ENCODE measurements around the gene CETN3. TPM values are rescaled to one million over a fixed set of nuclear protein-coding genes. Genes with fewer than 3 reads are reported as not detected.

Gene CETN3
- total RNA-seq, 1 experiment from 2014 or later: 42.8 TPM

DNA sequence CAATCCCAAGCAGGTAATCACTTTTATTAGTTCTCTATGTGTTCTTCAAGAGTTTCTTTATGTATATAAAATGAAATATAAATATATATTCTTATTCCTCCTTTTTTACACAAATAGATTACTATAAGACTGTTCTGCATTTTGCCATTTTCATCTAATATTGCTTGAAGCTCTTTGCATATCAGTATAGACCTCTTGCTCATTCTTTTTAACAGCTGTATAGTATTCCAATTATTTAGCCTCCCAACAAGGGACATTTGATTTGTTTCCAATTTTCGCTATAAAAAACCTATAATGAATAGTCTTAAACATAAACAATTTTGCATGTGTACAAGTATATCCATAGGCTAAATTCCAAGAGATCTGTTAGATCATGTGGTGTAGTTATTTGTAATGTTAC, 25.2 kb downstream of the CETN3 start:
- ChIA-PET RAD21 (ENCODE audit: low non-redundant PET in 1 of 2, low total read pairs in 2 of 2, uncharacterized antibody in 2 of 2, unreplicated experiment in 2 of 2) (no interaction called here), POLR2A (no interaction called here), CTCF (no interaction called here)
- Histone ChIP-seq H3K9me2 (ENCODE audit: insufficient read depth) (no peaks in the 10 kb centered on the region), H4K20me1 (ENCODE audit: insufficient read depth) (no peaks in the 10 kb centered on the region), H3K4me1 (ENCODE audit: control insufficient read depth in 1 of 2, insufficient read depth in 2 of 2, low read length in 2 of 2) (no peaks in the 10 kb centered on the region), H3K79me2 (ENCODE audit: insufficient read depth, low read length) (no peaks in the 10 kb centered on the region), H3K27ac (ENCODE audit: low read depth, low read length) (no peak overlapping the region), H3K36me3 (ENCODE audit: control insufficient read depth in 1 of 2, insufficient read depth in 2 of 2, low read length in 2 of 2) (no peaks in the 10 kb centered on the region), H2AFZ (ENCODE audit: low read depth, low read length, poor library complexity, severe bottlenecking) (no peak overlapping the region), H3K4me2 (ENCODE audit: low read length) (no peak overlapping the region), H3K4me3 (replicated peaks in 1 of 2; ENCODE audit: low read depth in 1 of 2, low read length in 2 of 2) (no peak overlapping the region), H3K27me3 (ENCODE audit: insufficient read depth, low read length) (no peaks in the 10 kb centered on the region), H3K9me3 (ENCODE audit: control insufficient read depth in 1 of 2, insufficient read depth in 1 of 2, low read depth in 1 of 2, low read length in 2 of 2) (no peaks in the 10 kb centered on the region), H3K9ac (ENCODE audit: low read length) (no peak overlapping the region)
- DNase-seq (ENCODE audit: low read depth, low spot score) (no peak), ATAC-seq (no peak)
- intact Hi-C loops (cut with micrococcal nuclease): loop anchor here (10.0 kb wide), 1 partner anchor 1660 kb away; no protein-coding TSS in a partner anchor
- no TSS peak for BruUV-seq (replicated peaks)
- TF ChIP-seq YY1 (IDR thresholded peaks at IDR 0.05; ENCODE audit: extremely low read depth, insufficient replicate concordance, low read depth, low read length): no peak
- TF ChIP-seq FOSL1 (IDR thresholded peaks at IDR 0.05; ENCODE audit: low read depth): no peak
- no peak for TF ChIP-seq SRF (IDR thresholded peaks at IDR 0.05; ENCODE audit: low read depth)
- no peak for TF ChIP-seq ZFX (IDR thresholded peaks at IDR 0.05)
- no peak for TF ChIP-seq RAD21 (IDR thresholded peaks at IDR 0.05; ENCODE audit: low read depth)
- no peak for TF ChIP-seq CEBPB (IDR thresholded peaks at IDR 0.05; ENCODE audit: low read depth)
- TF ChIP-seq CBX3 (IDR thresholded peaks at IDR 0.05; ENCODE audit: low read depth): no peak
- no peak for TF ChIP-seq SP1 (IDR thresholded peaks at IDR 0.05; ENCODE audit: low read depth)
- no peak for TF ChIP-seq POLR2A (IDR thresholded peaks at IDR 0.05; ENCODE audit: borderline replicate concordance, extremely low read depth, insufficient read depth, insufficient read length)
- TF ChIP-seq, protein P1, sequence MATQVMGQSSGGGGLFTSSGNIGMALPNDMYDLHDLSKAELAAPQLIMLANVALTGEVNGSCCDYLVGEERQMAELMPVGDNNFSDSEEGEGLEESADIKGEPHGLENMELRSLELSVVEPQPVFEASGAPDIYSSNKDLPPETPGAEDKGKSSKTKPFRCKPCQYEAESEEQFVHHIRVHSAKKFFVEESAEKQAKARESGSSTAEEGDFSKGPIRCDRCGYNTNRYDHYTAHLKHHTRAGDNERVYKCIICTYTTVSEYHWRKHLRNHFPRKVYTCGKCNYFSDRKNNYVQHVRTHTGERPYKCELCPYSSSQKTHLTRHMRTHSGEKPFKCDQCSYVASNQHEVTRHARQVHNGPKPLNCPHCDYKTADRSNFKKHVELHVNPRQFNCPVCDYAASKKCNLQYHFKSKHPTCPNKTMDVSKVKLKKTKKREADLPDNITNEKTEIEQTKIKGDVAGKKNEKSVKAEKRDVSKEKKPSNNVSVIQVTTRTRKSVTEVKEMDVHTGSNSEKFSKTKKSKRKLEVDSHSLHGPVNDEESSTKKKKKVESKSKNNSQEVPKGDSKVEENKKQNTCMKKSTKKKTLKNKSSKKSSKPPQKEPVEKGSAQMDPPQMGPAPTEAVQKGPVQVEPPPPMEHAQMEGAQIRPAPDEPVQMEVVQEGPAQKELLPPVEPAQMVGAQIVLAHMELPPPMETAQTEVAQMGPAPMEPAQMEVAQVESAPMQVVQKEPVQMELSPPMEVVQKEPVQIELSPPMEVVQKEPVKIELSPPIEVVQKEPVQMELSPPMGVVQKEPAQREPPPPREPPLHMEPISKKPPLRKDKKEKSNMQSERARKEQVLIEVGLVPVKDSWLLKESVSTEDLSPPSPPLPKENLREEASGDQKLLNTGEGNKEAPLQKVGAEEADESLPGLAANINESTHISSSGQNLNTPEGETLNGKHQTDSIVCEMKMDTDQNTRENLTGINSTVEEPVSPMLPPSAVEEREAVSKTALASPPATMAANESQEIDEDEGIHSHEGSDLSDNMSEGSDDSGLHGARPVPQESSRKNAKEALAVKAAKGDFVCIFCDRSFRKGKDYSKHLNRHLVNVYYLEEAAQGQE (IDR thresholded peaks at IDR 0.05; ENCODE audit: low read depth): no peak
- TF ChIP-seq, protein P2, sequence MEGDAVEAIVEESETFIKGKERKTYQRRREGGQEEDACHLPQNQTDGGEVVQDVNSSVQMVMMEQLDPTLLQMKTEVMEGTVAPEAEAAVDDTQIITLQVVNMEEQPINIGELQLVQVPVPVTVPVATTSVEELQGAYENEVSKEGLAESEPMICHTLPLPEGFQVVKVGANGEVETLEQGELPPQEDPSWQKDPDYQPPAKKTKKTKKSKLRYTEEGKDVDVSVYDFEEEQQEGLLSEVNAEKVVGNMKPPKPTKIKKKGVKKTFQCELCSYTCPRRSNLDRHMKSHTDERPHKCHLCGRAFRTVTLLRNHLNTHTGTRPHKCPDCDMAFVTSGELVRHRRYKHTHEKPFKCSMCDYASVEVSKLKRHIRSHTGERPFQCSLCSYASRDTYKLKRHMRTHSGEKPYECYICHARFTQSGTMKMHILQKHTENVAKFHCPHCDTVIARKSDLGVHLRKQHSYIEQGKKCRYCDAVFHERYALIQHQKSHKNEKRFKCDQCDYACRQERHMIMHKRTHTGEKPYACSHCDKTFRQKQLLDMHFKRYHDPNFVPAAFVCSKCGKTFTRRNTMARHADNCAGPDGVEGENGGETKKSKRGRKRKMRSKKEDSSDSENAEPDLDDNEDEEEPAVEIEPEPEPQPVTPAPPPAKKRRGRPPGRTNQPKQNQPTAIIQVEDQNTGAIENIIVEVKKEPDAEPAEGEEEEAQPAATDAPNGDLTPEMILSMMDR (IDR thresholded peaks at IDR 0.05 in 2 of 3, conservative IDR thresholded peaks at IDR 0.05 in 1 of 3; ENCODE audit: borderline replicate concordance in 1 of 3, insufficient read depth in 1 of 3, low read depth in 2 of 3, low read length in 2 of 3): no peak
- no peak for TF ChIP-seq JUND (IDR thresholded peaks at IDR 0.05)
- TF ChIP-seq, protein P3, sequence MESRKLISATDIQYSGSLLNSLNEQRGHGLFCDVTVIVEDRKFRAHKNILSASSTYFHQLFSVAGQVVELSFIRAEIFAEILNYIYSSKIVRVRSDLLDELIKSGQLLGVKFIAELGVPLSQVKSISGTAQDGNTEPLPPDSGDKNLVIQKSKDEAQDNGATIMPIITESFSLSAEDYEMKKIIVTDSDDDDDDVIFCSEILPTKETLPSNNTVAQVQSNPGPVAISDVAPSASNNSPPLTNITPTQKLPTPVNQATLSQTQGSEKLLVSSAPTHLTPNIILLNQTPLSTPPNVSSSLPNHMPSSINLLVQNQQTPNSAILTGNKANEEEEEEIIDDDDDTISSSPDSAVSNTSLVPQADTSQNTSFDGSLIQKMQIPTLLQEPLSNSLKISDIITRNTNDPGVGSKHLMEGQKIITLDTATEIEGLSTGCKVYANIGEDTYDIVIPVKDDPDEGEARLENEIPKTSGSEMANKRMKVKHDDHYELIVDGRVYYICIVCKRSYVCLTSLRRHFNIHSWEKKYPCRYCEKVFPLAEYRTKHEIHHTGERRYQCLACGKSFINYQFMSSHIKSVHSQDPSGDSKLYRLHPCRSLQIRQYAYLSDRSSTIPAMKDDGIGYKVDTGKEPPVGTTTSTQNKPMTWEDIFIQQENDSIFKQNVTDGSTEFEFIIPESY (IDR thresholded peaks at IDR 0.05; ENCODE audit: extremely low read depth, insufficient replicate concordance, low read length): no peak
- no peak for TF ChIP-seq SIN3A (IDR thresholded peaks at IDR 0.05; ENCODE audit: low read depth)
- TF ChIP-seq, protein P4, sequence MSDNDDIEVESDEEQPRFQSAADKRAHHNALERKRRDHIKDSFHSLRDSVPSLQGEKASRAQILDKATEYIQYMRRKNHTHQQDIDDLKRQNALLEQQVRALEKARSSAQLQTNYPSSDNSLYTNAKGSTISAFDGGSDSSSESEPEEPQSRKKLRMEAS (IDR thresholded peaks at IDR 0.05): no peak
- no peak for TF ChIP-seq EZH2 (IDR thresholded peaks at IDR 0.05)
- TF ChIP-seq, protein P5, sequence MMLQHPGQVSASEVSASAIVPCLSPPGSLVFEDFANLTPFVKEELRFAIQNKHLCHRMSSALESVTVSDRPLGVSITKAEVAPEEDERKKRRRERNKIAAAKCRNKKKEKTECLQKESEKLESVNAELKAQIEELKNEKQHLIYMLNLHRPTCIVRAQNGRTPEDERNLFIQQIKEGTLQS (IDR thresholded peaks at IDR 0.05): no peak
- TF ChIP-seq EGR1 (IDR thresholded peaks at IDR 0.05; ENCODE audit: low read depth): no peak
- no peak for TF ChIP-seq ELF1 (IDR thresholded peaks at IDR 0.05; ENCODE audit: borderline replicate concordance, low read depth)
- no peak for TF ChIP-seq POLR2AphosphoS5 (IDR thresholded peaks at IDR 0.05; ENCODE audit: low read depth, low read length)
